DOHH2 (cell line): ENCODE measurements around the gene CLDND1.

Experiments used
- EZH2phosphoT487 ChIP-seq: fragments of 200-600 bp; sonication (generic); IDR thresholded peaks from 2 replicates; pipeline ENCODE4 v1.6.1; 2017; ENCODE audit warnings: borderline replicate concordance, mild to moderate bottlenecking, antibody characterized with exemption, low read length, moderate library complexity, mixed read lengths
- TF ChIP-seq, protein P1 (sequence below): fragments of 200-600 bp; sonication (generic); IDR thresholded peaks from one replicate; pipeline ENCODE4 v1.5.1; 2014; ENCODE audit warnings: antibody characterized with exemption, mild to moderate bottlenecking, low read depth, low read length; ENCODE audit not compliant: poor library complexity, severe bottlenecking

DNA sequence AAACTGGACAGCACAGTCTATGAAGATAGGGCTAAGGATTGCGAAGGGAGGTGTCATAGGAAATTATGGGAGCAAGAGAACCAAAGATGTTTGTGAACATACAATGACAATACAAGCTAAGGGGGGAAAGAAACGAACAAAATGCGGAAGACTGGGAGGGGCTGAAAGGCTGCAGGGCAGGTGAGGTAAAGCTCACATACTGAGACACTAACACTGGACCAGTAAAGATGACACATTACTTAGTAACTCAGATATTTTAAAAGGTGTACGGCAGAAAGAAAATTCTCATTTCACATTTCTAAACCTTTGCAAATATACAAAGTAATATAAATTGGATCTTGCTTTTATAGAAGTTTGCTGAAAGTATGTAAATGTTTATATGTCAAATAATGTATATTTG is 10.1 kb downstream of the CLDND1 start:
- TF ChIP-seq, protein P1, sequence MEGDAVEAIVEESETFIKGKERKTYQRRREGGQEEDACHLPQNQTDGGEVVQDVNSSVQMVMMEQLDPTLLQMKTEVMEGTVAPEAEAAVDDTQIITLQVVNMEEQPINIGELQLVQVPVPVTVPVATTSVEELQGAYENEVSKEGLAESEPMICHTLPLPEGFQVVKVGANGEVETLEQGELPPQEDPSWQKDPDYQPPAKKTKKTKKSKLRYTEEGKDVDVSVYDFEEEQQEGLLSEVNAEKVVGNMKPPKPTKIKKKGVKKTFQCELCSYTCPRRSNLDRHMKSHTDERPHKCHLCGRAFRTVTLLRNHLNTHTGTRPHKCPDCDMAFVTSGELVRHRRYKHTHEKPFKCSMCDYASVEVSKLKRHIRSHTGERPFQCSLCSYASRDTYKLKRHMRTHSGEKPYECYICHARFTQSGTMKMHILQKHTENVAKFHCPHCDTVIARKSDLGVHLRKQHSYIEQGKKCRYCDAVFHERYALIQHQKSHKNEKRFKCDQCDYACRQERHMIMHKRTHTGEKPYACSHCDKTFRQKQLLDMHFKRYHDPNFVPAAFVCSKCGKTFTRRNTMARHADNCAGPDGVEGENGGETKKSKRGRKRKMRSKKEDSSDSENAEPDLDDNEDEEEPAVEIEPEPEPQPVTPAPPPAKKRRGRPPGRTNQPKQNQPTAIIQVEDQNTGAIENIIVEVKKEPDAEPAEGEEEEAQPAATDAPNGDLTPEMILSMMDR: no peak
- TF ChIP-seq EZH2phosphoT487: no peak
